GM18873 (cell line): Measurements from ENCODE around the gene OR4Q2.
"Not testable (repeated sequence)": the region's sequence is repeated elsewhere in the genome, so short reads cannot be mapped to it uniquely, and the experiment has no call there.

Experiments
- ATAC-seq: cut with Tn5 transposase; IDR thresholded peaks from one replicate; pipeline ENCODE4 v1.9.1; 2021; ENCODE audit warnings: mild to moderate bottlenecking, moderate library complexity, moderate number of reproducible peaks; ENCODE audit not compliant: unreplicated experiment, low FRiP score

The OR4Q2 gene

GRCh38 chr14:20001863-20002262, at the start of gene OR4Q2:
TSS of gene OR4Q2 (plus strand) at chr14:20002163.
- ATAC-seq: no peak

GRCh38 chr14:19969735-19970134, 32.2 kb upstream of the OR4Q2 start:
- not testable (repeated sequence) for ATAC-seq

GRCh38 chr14:19974844-19975243, 27.1 kb upstream of the OR4Q2 start:
- no peak for ATAC-seq

- no peak for ATAC-seq
These were observed 26.7 kb upstream of the OR4Q2 start, which contains the start of gene OR4K15 for GRCh38 chr14:19975291-19975690. TSS of gene OR4K15 (plus strand) at chr14:19975591. CDS start at chr14:19975591, 0 bp downstream.

- ATAC-seq: no peak
These were observed 8.5 kb upstream of the OR4Q2 start for GRCh38 chr14:19993438-19993837.

- ATAC-seq: no peak
These were observed 356 bp downstream of the OR4Q2 start for GRCh38 chr14:20002319-20002718.

GRCh38 chr14:20008156-20008555, 6.2 kb downstream of the OR4Q2 start:
- no peak for ATAC-seq

- ATAC-seq: no peak
These were observed 17.4 kb downstream of the OR4Q2 start, which contains the start of gene OR4K14 for GRCh38 chr14:20019257-20019865. TSS of gene OR4K14 (minus strand) at chr14:20019307. CDS start at chr14:20015193, 4,114 bp downstream.

- ATAC-seq: no peak
These were observed 29.1 kb downstream of the OR4Q2 start for GRCh38 chr14:20031058-20031457.

- no peak for ATAC-seq
These were observed 33.5 kb downstream of the OR4Q2 start for GRCh38 chr14:20035449-20035848.

- ATAC-seq: no peak
These were observed 34.0 kb downstream of the OR4Q2 start, which contains the start of gene OR4K13 for GRCh38 chr14:20035938-20036337. TSS of gene OR4K13 (minus strand) at chr14:20036038. CDS start at chr14:20034758, 1,280 bp downstream.

GRCh38 chr14:20044243-20044642, 42.3 kb downstream of the OR4Q2 start:
- ATAC-seq: no peak

- no peak for ATAC-seq
These were observed 46.2 kb downstream of the OR4Q2 start for GRCh38 chr14:20048202-20048601.
